ENCODE results near the gene GRIN2C. TPM values are rescaled to one million over a fixed set of nuclear protein-coding genes. Genes with fewer than 3 reads are reported as not detected.

The GRIN2C gene
- total RNA-seq, 1 experiment from 2014 or later = 5.2 TPM

DNA sequence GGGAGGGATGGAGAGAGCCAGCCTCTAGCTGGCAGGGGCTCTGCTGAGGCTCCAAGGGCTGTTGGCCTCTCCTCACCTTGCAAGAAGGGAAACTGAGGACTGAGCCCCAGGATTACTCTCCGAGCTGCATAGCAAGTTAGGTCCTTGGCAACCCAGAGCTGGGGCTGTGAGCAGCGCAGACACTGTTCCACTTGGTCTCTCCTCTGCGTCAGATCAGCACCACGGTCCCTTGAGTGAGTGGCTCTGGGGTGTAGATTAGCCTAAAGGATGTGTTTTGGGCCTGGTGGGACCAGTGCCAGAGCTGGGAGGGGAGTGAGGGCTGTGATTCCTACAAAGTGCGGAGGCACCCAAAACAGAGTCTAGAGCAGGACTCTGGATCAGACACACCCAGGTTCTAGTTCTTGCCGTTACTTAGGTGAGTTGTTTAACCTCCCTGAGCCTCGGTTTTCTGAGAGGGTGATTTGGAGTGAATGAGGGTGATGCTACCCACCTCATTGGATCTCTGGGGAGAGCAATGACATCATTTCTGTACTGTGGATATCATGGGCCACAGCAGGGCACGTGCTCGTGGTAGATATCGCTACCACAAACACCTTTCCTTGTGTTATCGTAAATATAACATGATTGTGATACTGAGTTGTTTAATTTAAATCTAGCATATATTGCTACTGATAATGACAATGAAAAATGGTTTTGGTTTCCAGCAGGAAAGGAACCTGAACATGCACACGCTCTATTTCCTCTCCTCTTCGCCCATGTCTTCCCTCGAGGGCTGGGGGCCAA, 41.9 kb upstream of the GRIN2C start:
- ChIA-PET CTCF (no interaction called here), POLR2A (interaction anchor here (0.6 kb wide), 1 partner anchor 126 kb away, joined by 7 read pairs; no protein-coding TSS in a partner anchor)
- H3K9me3 ChIP-seq = no peaks in the 10 kb centered on the region
- Mint-ChIP-seq H3K4me3 (ENCODE audit: unreplicated experiment) (no peak overlapping the region), H3K27ac (ENCODE audit: unreplicated experiment) (no peak overlapping the region), H3K36me3 (ENCODE audit: insufficient read depth, unreplicated experiment) (peaks cover 5% of the 10 kb centered on the region), H3K9me3 (ENCODE audit: unreplicated experiment) (no peaks in the 10 kb centered on the region), H3K27me3 (ENCODE audit: insufficient read depth, unreplicated experiment) (peaks cover 5% of the 10 kb centered on the region), H3K4me1 (ENCODE audit: low read depth, unreplicated experiment) (no peaks in the 10 kb centered on the region)
- H3K27me3 ChIP-seq (replicated peaks; ENCODE audit: control insufficient read depth, insufficient read depth, low read length) = no peaks in the 10 kb centered on the region
- no peak overlapping the region for H3K4me3 ChIP-seq (ENCODE audit: low read depth, low read length)
- no peak for DNase-seq
- BruUV-seq (replicated peaks) = no TSS peak
- intact Hi-C loops (cut with micrococcal nuclease; ENCODE audit: unreplicated experiment) = no loop called here
- TF ChIP-seq, protein P1, sequence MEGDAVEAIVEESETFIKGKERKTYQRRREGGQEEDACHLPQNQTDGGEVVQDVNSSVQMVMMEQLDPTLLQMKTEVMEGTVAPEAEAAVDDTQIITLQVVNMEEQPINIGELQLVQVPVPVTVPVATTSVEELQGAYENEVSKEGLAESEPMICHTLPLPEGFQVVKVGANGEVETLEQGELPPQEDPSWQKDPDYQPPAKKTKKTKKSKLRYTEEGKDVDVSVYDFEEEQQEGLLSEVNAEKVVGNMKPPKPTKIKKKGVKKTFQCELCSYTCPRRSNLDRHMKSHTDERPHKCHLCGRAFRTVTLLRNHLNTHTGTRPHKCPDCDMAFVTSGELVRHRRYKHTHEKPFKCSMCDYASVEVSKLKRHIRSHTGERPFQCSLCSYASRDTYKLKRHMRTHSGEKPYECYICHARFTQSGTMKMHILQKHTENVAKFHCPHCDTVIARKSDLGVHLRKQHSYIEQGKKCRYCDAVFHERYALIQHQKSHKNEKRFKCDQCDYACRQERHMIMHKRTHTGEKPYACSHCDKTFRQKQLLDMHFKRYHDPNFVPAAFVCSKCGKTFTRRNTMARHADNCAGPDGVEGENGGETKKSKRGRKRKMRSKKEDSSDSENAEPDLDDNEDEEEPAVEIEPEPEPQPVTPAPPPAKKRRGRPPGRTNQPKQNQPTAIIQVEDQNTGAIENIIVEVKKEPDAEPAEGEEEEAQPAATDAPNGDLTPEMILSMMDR (IDR thresholded peaks at IDR 0.05; ENCODE audit: insufficient read depth in 1 of 2, low read depth in 1 of 2, low read length in 1 of 2, severe bottlenecking in 1 of 2, unreplicated experiment in 1 of 2) = no peak
- no peaks in the 10 kb centered on the region for H3K36me3 ChIP-seq (ENCODE audit: control insufficient read depth, insufficient read depth, low read length)
- no peaks in the 10 kb centered on the region; the same call in 1 of the 2 replicates for H3K4me1 ChIP-seq

DNA sequence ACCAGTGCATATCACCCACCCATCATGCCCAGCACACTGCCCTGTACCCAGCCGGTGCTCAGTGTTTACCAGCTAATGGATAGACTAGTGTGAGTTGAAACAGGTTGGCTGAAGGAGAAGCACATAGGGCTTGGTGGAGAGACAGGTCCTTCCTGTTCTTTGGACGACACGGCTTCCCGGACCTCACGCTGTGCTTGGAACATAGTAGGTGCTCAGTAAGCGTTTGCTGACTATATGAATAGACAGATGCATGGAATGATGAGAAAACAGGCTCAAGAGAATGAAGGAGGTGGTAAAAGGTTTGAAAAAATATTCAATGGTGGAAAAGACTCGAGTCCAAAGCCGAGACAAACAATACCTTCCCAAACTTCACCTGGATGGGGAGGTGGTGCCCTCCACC, 40.5 kb upstream of the GRIN2C start:
- H3K4me3 Mint-ChIP-seq (ENCODE audit: unreplicated experiment) = no peak overlapping the region
- ChIA-PET CTCF (no interaction called here), POLR2A (no interaction called here)
- TF ChIP-seq, protein P1 (IDR thresholded peaks at IDR 0.05; ENCODE audit: insufficient read depth in 1 of 2, low read depth in 1 of 2, low read length in 1 of 2, severe bottlenecking in 1 of 2, unreplicated experiment in 1 of 2) = no peak
- no peak overlapping the region for H3K27ac Mint-ChIP-seq (ENCODE audit: unreplicated experiment)
- peaks cover 9% of the 10 kb centered on the region for H3K27me3 Mint-ChIP-seq (ENCODE audit: insufficient read depth, unreplicated experiment)
- no peaks in the 10 kb centered on the region for H3K36me3 Mint-ChIP-seq (ENCODE audit: insufficient read depth, unreplicated experiment)
- no peaks in the 10 kb centered on the region for H3K9me3 ChIP-seq
- DNase-seq = no peak
- H3K4me3 ChIP-seq (ENCODE audit: low read depth, low read length) = no peak overlapping the region
- no peaks in the 10 kb centered on the region for H3K9me3 Mint-ChIP-seq (ENCODE audit: unreplicated experiment)
- no peaks in the 10 kb centered on the region for H3K27me3 ChIP-seq (replicated peaks; ENCODE audit: control insufficient read depth, insufficient read depth, low read length)
- BruUV-seq (replicated peaks) = no TSS peak
- no peaks in the 10 kb centered on the region; the same call in 1 of the 2 replicates for H3K4me1 ChIP-seq
- H3K4me1 Mint-ChIP-seq (ENCODE audit: low read depth, unreplicated experiment) = no peaks in the 10 kb centered on the region
- intact Hi-C loops (cut with micrococcal nuclease; ENCODE audit: unreplicated experiment) = no loop called here
- no peaks in the 10 kb centered on the region for H3K36me3 ChIP-seq (ENCODE audit: control insufficient read depth, insufficient read depth, low read length)

DNA sequence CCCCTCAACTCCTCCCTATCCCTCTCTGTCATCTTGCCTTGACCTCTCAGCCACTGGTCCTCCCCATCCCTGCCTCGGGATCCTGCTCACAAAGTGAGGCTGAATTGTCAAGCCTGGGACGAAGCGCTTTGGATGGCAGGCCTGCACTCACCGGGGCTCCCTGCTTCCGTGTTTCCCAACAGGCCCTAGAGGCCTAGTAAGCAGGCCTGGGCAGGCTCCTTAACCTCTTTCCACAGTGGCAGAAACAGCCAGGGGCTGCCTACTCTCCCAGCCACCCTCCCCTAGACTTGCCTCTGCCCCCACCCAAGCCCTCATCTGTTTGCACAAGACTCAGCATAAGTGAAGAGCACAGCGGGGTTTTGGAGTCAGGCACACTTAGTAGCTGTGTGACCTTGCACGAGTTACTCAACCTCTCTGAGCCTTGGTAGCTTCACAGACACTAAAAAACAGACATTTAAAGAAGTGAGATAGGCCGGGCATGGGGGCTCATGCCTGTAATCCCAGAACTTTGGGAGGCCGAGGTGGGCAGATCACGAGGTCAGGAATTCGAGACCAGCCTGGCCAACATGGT, 38.8 kb upstream of the GRIN2C start:
- no peaks in the 10 kb centered on the region for H3K27me3 ChIP-seq (replicated peaks; ENCODE audit: control insufficient read depth, insufficient read depth, low read length)
- peaks cover 9% of the 10 kb centered on the region for H3K27me3 Mint-ChIP-seq (ENCODE audit: insufficient read depth, unreplicated experiment)
- H3K27ac Mint-ChIP-seq (ENCODE audit: unreplicated experiment) = no peak overlapping the region
- POLR2A ChIA-PET = interaction anchor here (1.2 kb wide), 1 partner anchor 25 kb away, joined by 3 read pairs; the partner anchor contains the start of gene FDXR
- TF ChIP-seq, protein P1 (IDR thresholded peaks at IDR 0.05; ENCODE audit: insufficient read depth in 1 of 2, low read depth in 1 of 2, low read length in 1 of 2, severe bottlenecking in 1 of 2, unreplicated experiment in 1 of 2) = no peak
- no peaks in the 10 kb centered on the region for H3K36me3 Mint-ChIP-seq (ENCODE audit: insufficient read depth, unreplicated experiment)
- H3K4me3 ChIP-seq (ENCODE audit: low read depth, low read length) = no peak overlapping the region
- CTCF ChIA-PET = interaction anchor here (1.1 kb wide), 1 partner anchor 62 kb away, joined by 3 read pairs; no protein-coding TSS in a partner anchor
- H3K9me3 ChIP-seq = no peaks in the 10 kb centered on the region
- no peaks in the 10 kb centered on the region for H3K9me3 Mint-ChIP-seq (ENCODE audit: unreplicated experiment)
- H3K4me1 ChIP-seq = no peaks in the 10 kb centered on the region; the same call in 1 of the 2 replicates
- no TSS peak for BruUV-seq (replicated peaks)
- DNase-seq = no peak
- H3K4me1 Mint-ChIP-seq (ENCODE audit: low read depth, unreplicated experiment) = peaks cover 9% of the 10 kb centered on the region
- no peaks in the 10 kb centered on the region for H3K36me3 ChIP-seq (ENCODE audit: control insufficient read depth, insufficient read depth, low read length)
- no peak overlapping the region for H3K4me3 Mint-ChIP-seq (ENCODE audit: unreplicated experiment)
- intact Hi-C loops (cut with micrococcal nuclease; ENCODE audit: unreplicated experiment) = no loop called here

Data from Caco-2 (cell line).